Neural cell (in vitro differentiated cells): ENCODE results near the gene ACTL8. TPM values are rescaled to one million over a fixed set of nuclear protein-coding genes. Genes with fewer than 3 reads are reported as not detected.

Experiments used
- H2AFZ ChIP-seq: fragments of 200-600, 300-800 bp; sonication (generic), shearing (Covaris generic); 2 replicates; pipeline ENCODE4 v1.6.0; 2014; ENCODE audit warnings: low read depth, mild to moderate bottlenecking, antibody characterized with exemption, low read length, moderate library complexity
- H3F3A ChIP-seq: fragments of 200-600 bp; shearing (Covaris generic); 2 replicates; pipeline ENCODE4 v1.6.1; 2016; ENCODE audit warnings: mild to moderate bottlenecking, moderate library complexity, mixed read lengths, antibody characterized with exemption, low read length; ENCODE audit not compliant: insufficient read depth, poor library complexity, severe bottlenecking
- H3K27ac ChIP-seq: fragments of 200-600, 300-800 bp; sonication (generic), shearing (Covaris generic); 2 replicates; pipeline ENCODE4 v1.5.1; 2014; ENCODE audit warnings: mild to moderate bottlenecking, low read length, moderate library complexity
- H3K27me3 ChIP-seq: fragments of 300-800, 200-600 bp; sonication (generic), shearing (Covaris generic); 2 replicates; pipeline ENCODE4 v1.6.0; 2014; ENCODE audit warnings: mild to moderate bottlenecking, low read depth, low read length, moderate library complexity; ENCODE audit not compliant: insufficient read depth
- H3K36me3 ChIP-seq: fragments of 300-800, 200-600 bp; sonication (generic), shearing (Covaris generic); 2 replicates; pipeline ENCODE4 v1.5.1; 2014; ENCODE audit warnings: mild to moderate bottlenecking, antibody characterized with exemption, low read length, moderate library complexity; ENCODE audit not compliant: insufficient read depth
- H3K4me2 ChIP-seq: fragments of 300-800, 200-600 bp; sonication (generic), shearing (Covaris generic); 2 replicates; pipeline ENCODE4 v1.6.0; 2014; ENCODE audit warnings: mild to moderate bottlenecking, low read length
- H3K4me3 ChIP-seq: fragments of 300-800, 200-600 bp; sonication (generic), shearing (Covaris generic); 2 replicates; pipeline ENCODE4 v1.5.1; 2014; ENCODE audit warnings: mild to moderate bottlenecking, low read length, moderate library complexity
- H3K79me2 ChIP-seq: fragments of 200-600 bp; shearing (Covaris generic); replicated peaks from 2 replicates; pipeline ENCODE4 v1.6.0; 2014; ENCODE audit warnings: mild to moderate bottlenecking, low read length, moderate library complexity; ENCODE audit not compliant: insufficient read depth
- H3K9ac ChIP-seq: fragments of 300-800, 200-600 bp; sonication (generic), shearing (Covaris generic); 2 replicates; pipeline ENCODE4 v1.6.1; 2016; ENCODE audit warnings: mild to moderate bottlenecking, low read length, mixed read lengths
- H3K9me2 ChIP-seq: fragments of 200-600 bp; shearing (Covaris generic); 2 replicates; pipeline ENCODE4 v1.6.1; 2016; ENCODE audit warnings: mild to moderate bottlenecking, low read length, mixed read lengths; ENCODE audit not compliant: insufficient read depth
- H3K9me3 ChIP-seq: fragments of 200-600, 300-800 bp; sonication (generic), shearing (Covaris generic); 2 replicates; pipeline ENCODE4 v1.6.1; 2016; ENCODE audit warnings: mild to moderate bottlenecking, mixed run types, low read length, moderate library complexity, mixed read lengths
- H4K20me1 ChIP-seq: fragments of 200-600 bp; shearing (Covaris generic); 2 replicates; pipeline ENCODE4 v1.6.1; 2016; ENCODE audit warnings: mild to moderate bottlenecking, mixed run types; ENCODE audit not compliant: insufficient read depth
- EP300 ChIP-seq: fragments of 450-650 bp; conservative IDR thresholded peaks from 2 replicates; pipeline ENCODE4 v1.6.1; 2014; ENCODE audit warnings: antibody characterized with exemption, mild to moderate bottlenecking, moderate library complexity; ENCODE audit not compliant: poor library complexity, severe bottlenecking
- EZH2 ChIP-seq: fragments of 200-600, 300-800 bp; shearing (Covaris generic), sonication (generic); IDR thresholded peaks from 2 replicates; pipeline ENCODE4 v1.6.1; 2014; ENCODE audit warnings: antibody characterized with exemption, low read length, borderline replicate concordance, mild to moderate bottlenecking; ENCODE audit not compliant: insufficient read depth, poor library complexity, severe bottlenecking
- MXI1 ChIP-seq: fragments of 450-650 bp; conservative IDR thresholded peaks from 2 replicates; pipeline ENCODE4 v1.6.1; 2014; ENCODE audit warnings: antibody characterized with exemption, mild to moderate bottlenecking; ENCODE audit not compliant: poor library complexity, severe bottlenecking
- POLR2AphosphoS5 ChIP-seq: IDR thresholded peaks from 2 replicates; pipeline ENCODE4 v1.6.1; 2012
- RAD21 ChIP-seq: fragments of 450-650 bp; conservative IDR thresholded peaks from 2 replicates; pipeline ENCODE4 v1.6.1; 2014; ENCODE audit warnings: antibody characterized with exemption, mild to moderate bottlenecking, moderate library complexity
- REST ChIP-seq: IDR thresholded peaks from 2 replicates; pipeline ENCODE4 v1.6.1; 2012; ENCODE audit warnings: borderline replicate concordance
- SMC3 ChIP-seq: fragments of 450-650 bp; conservative IDR thresholded peaks from 2 replicates; pipeline ENCODE4 v1.6.1; 2014; ENCODE audit warnings: antibody characterized with exemption, mild to moderate bottlenecking, moderate library complexity; ENCODE audit not compliant: poor library complexity
- TAF1 ChIP-seq: IDR thresholded peaks from 2 replicates; pipeline ENCODE4 v1.6.1; 2012; ENCODE audit warnings: low read depth
- polyA plus RNA-seq: library from polyadenylated mRNA; depleted of rRNA; stranded (reverse); fragments of >200 nt; gene quantifications from 2 replicates; pipeline ENCODE4 v1.2.3, GENCODE V29; 2014
- TF ChIP-seq, protein P1 (sequence below): fragments of 450-650 bp; IDR thresholded peaks from 2 replicates; pipeline ENCODE4 v1.5.1; 2014; ENCODE audit warnings: antibody characterized with exemption, mild to moderate bottlenecking, moderate library complexity; ENCODE audit not compliant: poor library complexity, severe bottlenecking

Gene ACTL8
- polyA plus RNA-seq, 1 donor from 2014 or later: not detected

- H3F3A ChIP-seq: no peaks in the 10 kb centered on the region
- H3K9me2 ChIP-seq: no peaks in the 10 kb centered on the region
- no peak overlapping the region for H3K9ac ChIP-seq
- no peaks in the 10 kb centered on the region for H3K27me3 ChIP-seq
- H4K20me1 ChIP-seq: no peaks in the 10 kb centered on the region
- H3K4me3 ChIP-seq: no peak overlapping the region
- H3K79me2 ChIP-seq: no peaks in the 10 kb centered on the region
- H3K9me3 ChIP-seq: no peaks in the 10 kb centered on the region
- no peak overlapping the region for H3K27ac ChIP-seq
- TF ChIP-seq TAF1 (no peak), RAD21 (no peak), REST (no peak), SMC3 (no peak), POLR2AphosphoS5 (no peak), MXI1 (no peak), EP300 (no peak), EZH2 (no peak)
- TF ChIP-seq, protein P1, sequence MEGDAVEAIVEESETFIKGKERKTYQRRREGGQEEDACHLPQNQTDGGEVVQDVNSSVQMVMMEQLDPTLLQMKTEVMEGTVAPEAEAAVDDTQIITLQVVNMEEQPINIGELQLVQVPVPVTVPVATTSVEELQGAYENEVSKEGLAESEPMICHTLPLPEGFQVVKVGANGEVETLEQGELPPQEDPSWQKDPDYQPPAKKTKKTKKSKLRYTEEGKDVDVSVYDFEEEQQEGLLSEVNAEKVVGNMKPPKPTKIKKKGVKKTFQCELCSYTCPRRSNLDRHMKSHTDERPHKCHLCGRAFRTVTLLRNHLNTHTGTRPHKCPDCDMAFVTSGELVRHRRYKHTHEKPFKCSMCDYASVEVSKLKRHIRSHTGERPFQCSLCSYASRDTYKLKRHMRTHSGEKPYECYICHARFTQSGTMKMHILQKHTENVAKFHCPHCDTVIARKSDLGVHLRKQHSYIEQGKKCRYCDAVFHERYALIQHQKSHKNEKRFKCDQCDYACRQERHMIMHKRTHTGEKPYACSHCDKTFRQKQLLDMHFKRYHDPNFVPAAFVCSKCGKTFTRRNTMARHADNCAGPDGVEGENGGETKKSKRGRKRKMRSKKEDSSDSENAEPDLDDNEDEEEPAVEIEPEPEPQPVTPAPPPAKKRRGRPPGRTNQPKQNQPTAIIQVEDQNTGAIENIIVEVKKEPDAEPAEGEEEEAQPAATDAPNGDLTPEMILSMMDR: no peak
- H3K36me3 ChIP-seq: no peaks in the 10 kb centered on the region
- H2AFZ ChIP-seq: no peak overlapping the region
- H3K4me2 ChIP-seq: no peak overlapping the region
Observed at GRCh38 chr1:17795836-17796645, 40.9 kb downstream of the ACTL8 start.

DNA sequence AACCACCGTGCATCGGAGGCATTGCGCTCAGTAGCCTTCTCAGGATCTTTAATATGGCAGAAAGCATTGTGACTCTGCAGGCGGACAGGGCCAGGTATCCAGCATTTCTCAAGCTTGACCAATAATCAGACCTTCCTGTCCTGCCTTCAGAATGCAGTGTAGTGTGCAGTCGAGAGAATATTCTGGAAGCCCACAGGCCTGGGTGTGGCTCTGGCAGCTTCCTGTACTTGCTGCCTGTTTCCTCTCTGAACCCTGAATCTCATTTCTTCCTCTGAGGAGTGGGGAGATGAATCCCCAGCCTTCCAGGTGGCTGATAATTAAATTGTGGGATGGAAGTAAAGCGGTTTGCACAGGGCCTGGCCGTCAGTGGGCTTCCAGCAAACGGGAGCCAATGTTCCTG is 42.3 kb downstream of the ACTL8 start:
- Histone ChIP-seq H3K9ac (no peak overlapping the region), H4K20me1 (no peaks in the 10 kb centered on the region), H3K27ac (no peak overlapping the region), H3K4me3 (no peak overlapping the region), H3K79me2 (no peaks in the 10 kb centered on the region), H3K9me2 (no peaks in the 10 kb centered on the region), H3K4me2 (no peak overlapping the region), H3K36me3 (no peaks in the 10 kb centered on the region), H3K9me3 (no peaks in the 10 kb centered on the region), H3F3A (no peaks in the 10 kb centered on the region), H3K27me3 (no peaks in the 10 kb centered on the region), H2AFZ (no peak overlapping the region)
- TF ChIP-seq MXI1 (no peak), REST (no peak), TAF1 (no peak), SMC3 (no peak), POLR2AphosphoS5 (no peak), EZH2 (no peak), RAD21 (no peak), EP300 (no peak)
- TF ChIP-seq, protein P1: no peak
